ENCODE measurements around the gene DUSP22.

DUSP22 gene

GRCh38 chr6:311679-312220 lies 19.5 kb downstream of the DUSP22 start:
- DNase-seq = no peak

GRCh38 chr6:313087-313486 lies 20.8 kb downstream of the DUSP22 start:
- no peak for DNase-seq

- no peak for DNase-seq
These were observed 21.6 kb downstream of the DUSP22 start for GRCh38 chr6:313917-314316.

- DNase-seq = no peak
These were observed 22.1 kb downstream of the DUSP22 start for GRCh38 chr6:314377-314776.

GRCh38 chr6:315226-315625 lies 22.9 kb downstream of the DUSP22 start:
- no peak for DNase-seq

- no peak for DNase-seq
These were observed 23.9 kb downstream of the DUSP22 start for GRCh38 chr6:315921-316752.

- DNase-seq = no peak
These were observed 24.4 kb downstream of the DUSP22 start for GRCh38 chr6:316753-317038.

- DNase-seq = no peak
These were observed 24.8 kb downstream of the DUSP22 start for GRCh38 chr6:317060-317447.

- DNase-seq = no peak
These were observed 25.3 kb downstream of the DUSP22 start for GRCh38 chr6:317448-318144.

GRCh38 chr6:318243-318890 lies 26.1 kb downstream of the DUSP22 start:
- no peak for DNase-seq

- no peak for DNase-seq
These were observed 27.2 kb downstream of the DUSP22 start for GRCh38 chr6:319177-320131.

GRCh38 chr6:320351-321157 lies 28.3 kb downstream of the DUSP22 start:
- DNase-seq = no peak

GRCh38 chr6:321158-321438 lies 28.8 kb downstream of the DUSP22 start:
- DNase-seq = no peak

- DNase-seq = no peak
These were observed 29.4 kb downstream of the DUSP22 start for GRCh38 chr6:321536-322258.

- no peak for DNase-seq
These were observed 30.1 kb downstream of the DUSP22 start for GRCh38 chr6:322259-322930.

GRCh38 chr6:322940-323729 lies 30.8 kb downstream of the DUSP22 start:
- no peak for DNase-seq

- no peak for DNase-seq
These were observed 31.4 kb downstream of the DUSP22 start for GRCh38 chr6:323730-324088.

GRCh38 chr6:324116-324728 lies 31.9 kb downstream of the DUSP22 start:
- no peak for DNase-seq

- DNase-seq = no peak
These were observed 32.4 kb downstream of the DUSP22 start for GRCh38 chr6:324729-325125.

Measured in NCI-H446 treated with DMSO at 0.1 percent for 48 hours (cell line).